ENCODE measurements around the gene RBM23.
"Not testable (repeated sequence)": the region's sequence is repeated elsewhere in the genome, so short reads cannot be mapped to it uniquely, and the experiment has no call there.

The RBM23 gene

DNA sequence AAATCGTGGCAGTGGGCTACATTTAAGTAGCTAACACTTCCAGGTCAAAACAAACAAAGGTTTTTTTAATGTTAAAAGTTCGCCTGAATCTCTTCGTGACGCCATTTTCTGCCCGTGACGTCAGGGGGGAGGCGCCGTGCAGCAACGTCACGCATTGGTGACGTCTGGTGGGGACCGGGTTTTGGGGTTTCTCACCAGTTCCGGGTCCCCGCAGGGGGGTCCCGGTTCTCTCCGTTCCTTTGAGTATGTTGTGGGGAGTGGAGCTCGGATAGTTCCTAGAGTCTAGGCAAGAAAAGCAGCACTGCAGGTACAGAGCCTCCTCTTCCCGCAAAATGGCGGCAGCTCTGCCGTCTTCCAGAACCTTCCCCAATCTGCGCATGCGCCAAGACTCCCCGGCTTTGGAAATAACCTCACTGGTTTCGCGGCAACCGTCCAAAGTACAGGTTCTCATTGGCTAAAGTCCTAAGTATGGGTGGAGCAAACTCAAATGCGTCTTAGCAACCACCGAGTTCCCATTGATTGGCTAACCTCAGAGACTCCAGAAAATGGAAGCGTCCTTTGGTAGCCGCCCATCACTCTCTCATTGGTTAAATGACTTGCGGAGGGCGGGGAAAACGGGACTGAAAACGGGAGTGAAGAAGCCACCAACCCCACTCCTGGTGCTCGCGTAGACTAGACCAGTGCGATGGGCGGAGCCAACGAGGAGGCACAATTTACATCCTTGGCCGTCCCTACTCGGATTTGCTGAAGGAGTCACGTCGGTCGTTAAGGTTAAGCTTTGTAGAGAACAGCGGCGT, at the start of gene RBM23:
Gene RBM23, minus strand, starts transcription at position 346 of the 797 bp plus-strand sequence.
- peak; percentile 99 for DNase-seq

DNA sequence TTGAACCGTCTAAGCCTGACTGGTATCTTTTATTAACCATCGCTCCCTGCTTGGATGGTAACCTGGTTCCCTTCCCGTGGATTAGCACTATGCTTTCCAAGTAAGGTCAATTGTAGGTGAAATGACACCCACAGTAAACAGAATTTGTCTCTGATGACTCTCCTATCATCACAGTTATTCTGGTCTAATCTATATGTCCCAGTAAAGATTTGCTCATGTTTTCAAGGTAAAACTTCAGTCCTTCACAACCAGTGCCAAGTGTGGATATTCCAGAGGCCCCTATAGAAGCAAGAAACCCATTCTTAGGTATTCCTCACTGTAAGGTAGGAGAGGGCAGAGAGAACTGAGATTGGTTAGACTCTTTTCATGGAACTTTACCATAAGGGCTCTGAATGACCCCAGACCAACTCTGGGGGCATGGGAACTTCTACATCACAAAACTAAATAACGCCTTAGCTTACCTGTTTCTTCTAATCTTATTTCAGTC, 47.9 kb upstream of the RBM23 start:
- DNase-seq, result no peak

DNA sequence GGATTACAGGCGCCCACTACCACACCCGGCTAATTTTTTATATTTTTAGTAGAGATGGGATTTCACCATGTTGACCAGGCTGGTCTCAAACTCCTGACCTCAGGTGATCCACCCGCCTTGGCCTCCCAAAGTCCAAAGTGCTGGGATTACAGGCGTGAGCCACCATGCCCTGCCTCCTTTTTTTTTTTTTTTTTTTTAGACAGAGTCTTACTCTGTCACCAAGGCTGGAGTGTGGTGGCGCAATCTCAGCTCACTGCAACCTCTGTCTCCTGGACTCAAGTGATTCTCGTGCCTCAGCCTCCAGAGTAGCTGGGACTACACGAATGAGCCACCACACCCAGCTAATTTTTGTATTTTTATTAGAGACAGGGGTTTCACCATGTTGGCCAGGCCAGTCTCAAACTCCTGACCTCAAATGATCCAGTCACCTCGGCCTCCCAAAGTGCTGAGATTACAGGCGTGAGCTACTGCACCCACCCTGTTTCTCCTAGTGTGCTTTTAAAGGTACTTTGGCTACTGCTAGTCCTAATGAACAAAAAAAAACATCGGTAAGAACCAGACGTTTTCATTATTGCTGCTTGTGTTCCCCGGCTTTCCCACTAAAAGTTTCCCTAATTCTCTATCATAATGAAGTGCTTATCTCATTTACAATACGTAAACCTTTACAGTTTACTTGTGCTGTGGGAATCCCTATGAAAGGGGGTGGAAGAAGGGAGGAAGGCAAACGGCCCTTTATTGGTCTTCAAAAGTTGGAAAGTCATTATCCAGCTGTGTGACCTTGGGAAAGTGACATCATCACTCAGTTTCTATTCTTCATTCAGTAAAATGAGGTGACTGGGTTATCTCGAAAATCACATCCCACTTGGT, 47.2 kb upstream of the RBM23 start:
- not testable (repeated sequence) for DNase-seq

- DNase-seq, result no peak
Measured at GRCh38 chr14:22962061-22962676, 43.2 kb upstream of the RBM23 start.

GRCh38 chr14:22955702-22956569, 37.0 kb upstream of the RBM23 start:
- DNase-seq, result no peak

DNA sequence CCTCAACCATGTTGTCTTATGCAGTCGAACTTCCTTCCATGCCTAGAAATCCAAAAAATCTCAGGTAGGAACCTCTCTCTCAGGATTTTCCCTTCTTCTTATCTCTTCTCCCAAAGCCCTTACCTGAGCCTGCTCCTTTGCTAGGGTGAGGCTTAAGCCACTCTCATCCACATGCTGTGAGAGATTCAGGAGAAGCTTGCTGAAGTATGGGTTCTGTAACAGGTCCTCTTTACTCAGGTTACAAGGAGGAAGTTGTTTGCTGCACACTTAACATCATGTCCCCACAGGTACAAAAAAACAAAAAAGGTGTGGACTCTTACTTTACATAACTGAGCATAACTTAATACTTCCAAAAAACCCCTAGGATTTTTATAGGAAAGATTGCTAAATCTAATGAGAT, 33.5 kb upstream of the RBM23 start:
- no peak for DNase-seq

DNA sequence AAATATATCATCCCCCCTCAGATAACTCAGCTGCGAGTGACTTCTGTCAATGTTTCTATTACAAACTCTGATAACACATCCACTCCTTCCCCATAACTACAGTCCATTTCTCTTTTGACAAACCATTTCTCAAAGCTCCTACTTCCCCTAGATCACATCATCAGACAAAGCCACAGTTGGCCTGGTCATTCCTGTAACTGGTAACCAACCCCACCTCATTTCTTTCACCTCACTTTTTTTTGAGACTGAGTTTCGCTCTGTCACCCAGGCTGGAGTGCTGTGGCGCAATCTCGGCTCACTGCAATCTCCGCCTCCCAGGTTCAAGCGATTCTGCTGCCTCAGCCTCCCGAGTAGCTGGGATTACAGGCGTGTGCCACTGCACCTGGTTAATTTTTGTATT, 32.8 kb upstream of the RBM23 start:
- DNase-seq, result not testable (repeated sequence)

DNA sequence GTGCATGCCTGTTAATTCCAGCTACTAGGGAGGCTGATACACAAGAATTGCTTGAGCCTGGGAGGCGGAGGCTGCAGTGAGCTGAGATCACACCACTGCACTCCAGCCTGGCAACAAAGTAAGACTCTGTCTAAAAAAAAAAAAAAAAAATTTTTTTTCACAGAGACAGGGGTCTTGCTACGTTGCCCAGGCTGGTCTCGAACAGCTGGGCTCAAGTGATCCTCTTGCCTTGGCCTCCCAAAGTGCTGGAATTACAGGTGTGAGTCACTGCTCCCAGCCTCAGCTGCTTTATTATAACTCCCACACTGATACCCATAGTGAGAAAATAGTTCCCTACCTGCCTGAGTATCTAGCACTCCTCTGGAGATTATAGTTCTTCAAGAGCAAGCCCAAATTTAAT, 26.7 kb upstream of the RBM23 start:
- DNase-seq, result no peak

GRCh38 chr14:22939684-22940083, 20.7 kb upstream of the RBM23 start:
- DNase-seq, result no peak

- no peak for DNase-seq
Measured at GRCh38 chr14:22935156-22935555, 16.2 kb upstream of the RBM23 start.

GRCh38 chr14:22932146-22932545, 13.2 kb upstream of the RBM23 start:
- DNase-seq, result no peak

DNA sequence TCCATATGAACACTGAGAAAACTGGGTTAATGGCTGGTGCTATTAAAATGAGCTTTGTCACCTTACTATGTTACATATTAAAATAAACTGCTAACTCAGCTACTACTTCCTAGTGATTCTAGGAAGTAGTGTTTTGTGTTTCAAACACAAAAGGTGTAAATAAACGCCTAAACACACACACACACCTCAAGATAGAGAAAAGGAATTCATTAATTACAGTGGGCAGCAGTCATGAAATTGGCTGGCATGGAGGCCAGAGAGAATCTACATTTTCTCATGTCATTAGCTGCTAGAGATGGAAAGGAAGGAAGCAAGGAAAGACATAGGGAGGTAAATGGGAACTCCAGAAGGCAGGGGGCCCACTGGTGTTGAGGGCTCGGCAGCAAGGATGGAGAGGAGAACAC, 11.0 kb upstream of the RBM23 start:
- DNase-seq, result no peak

DNA sequence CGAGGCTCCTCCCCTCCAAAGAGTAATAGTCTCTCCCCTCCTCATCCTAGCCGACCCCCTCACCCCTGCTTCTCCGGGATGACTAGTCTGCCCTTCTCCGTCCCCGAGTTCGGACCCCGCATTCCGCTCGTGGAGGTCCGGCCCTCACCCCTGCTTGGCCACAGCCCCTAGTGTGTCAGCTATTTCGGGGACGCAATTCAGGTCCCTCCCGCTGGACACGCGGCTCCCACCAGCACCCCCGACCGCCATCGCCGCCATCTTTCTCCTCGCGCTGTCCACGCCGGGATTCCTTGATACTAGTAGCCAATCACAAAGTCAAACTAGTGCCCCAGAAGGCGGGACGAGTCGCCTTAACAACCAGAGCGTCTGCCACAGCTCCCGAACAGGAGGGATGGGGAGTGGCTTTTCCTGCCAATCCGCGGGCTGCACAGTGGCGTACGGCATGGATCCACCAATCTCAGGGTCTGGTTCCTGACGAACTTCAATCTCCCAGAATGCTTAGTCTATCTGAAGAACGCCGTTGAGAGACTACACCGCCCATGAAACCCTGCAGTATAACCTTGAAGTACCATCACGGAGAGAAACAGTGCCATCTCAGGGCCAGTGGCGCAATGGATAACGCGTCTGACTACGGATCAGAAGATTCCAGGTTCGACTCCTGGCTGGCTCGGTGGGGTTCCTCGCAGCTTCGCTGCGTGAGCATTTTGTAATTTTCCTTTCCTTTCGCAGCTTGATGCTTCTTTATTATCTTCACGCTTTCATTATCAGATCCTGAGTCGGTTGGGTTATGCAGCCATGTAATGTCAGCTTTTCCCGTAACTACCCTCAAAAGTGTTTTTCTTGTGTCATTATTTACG, 10.4 kb upstream of the RBM23 start, which contains the start of gene PRMT5:
Gene PRMT5, minus strand, starts transcription at position 273 of the 857 bp plus-strand sequence. Its CDS starts 15 bp downstream, at position 258.
- peak; percentile 97 for DNase-seq

- no peak for DNase-seq
Measured at GRCh38 chr14:22928237-22929103, 9.5 kb upstream of the RBM23 start.

DNA sequence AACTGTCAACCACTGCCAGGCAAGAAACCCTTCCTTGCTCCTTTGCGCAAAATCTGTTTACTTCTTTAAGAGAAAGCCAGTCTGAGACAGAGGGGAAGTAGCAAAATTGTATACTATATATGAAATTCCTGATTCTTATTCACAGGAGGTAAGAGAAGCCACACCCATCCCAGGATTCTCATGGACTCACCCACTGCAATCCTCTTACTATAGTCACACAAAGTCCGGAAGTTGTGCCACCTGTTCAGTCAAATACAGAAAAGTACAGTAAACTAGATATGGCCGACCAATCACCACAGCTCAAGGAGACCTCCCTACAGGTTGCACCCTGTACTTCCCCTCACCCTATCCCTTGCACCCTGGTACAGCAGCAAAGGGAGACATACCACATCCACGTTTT, 7.4 kb upstream of the RBM23 start:
- DNase-seq, result no peak

DNA sequence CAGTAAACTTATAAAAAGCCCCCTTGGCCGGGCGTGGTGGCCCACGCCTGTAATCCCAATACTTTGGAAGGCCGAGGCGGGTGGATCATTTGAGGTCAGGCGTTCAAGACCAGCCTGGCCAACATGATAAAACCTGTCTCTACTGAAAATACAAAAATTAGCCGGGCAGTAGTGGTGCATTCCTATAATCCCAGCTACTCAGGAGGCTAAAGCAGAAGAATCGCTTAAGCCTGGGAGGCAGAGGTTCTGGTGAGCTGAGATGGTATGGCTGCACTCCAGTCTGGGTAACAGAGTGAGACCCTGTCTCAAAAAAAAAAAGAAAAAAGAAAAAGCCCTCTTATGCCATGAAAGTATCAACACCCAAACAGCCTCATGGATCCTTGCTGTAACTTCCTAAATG, 6.6 kb upstream of the RBM23 start:
- DNase-seq, result no peak

DNA sequence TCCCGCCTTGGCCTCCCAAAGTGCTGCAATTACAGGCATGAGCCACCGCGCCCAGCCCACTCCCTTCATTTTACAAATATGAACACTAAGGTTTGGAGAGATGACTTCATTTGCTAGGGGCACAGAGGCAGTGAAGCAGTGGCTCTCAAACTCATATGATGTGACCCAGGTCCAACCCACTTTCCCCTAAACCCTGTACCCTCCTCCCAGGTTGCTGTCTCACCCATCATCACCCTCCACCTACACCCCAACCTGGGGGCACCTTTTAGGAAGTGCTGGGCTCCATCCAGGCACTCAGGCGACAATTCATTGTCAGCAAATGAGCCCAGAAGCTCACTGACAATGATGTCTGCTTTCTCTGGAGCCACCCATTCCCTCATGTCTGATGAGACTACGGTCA, 4.8 kb upstream of the RBM23 start:
- no peak for DNase-seq

GRCh38 chr14:22922294-22922693, 3.3 kb upstream of the RBM23 start:
- DNase-seq, result no peak

GRCh38 chr14:22920697-22921096, 1.7 kb upstream of the RBM23 start:
- no peak for DNase-seq

GRCh38 chr14:22919601-22919921, 612 bp upstream of the RBM23 start:
- no peak for DNase-seq
